Bronchial epithelial cell (primary cell): Measurements from ENCODE around the gene CD177. TPM values are rescaled to one million over a fixed set of nuclear protein-coding genes. Genes with fewer than 3 reads are reported as not detected.

Experiments
- DNase-seq: peaks from one replicate; pipeline ENCODE4 v3.0.0-alpha.2; 2010; ENCODE audit warnings: low read depth
- FAIRE-seq: peaks from 2 replicates; lab custom pipeline; 2011; peaks lifted over from hg19 to GRCh38; lab: Jason Lieb, UNC
- H3K27me3 ChIP-seq: 2 replicates; pipeline ENCODE4 v1.5.1; 2011; ENCODE audit warnings: low read length; ENCODE audit not compliant: control insufficient read depth, insufficient read depth
- H3K36me3 ChIP-seq: 2 replicates; pipeline ENCODE4 v1.5.1; 2011; ENCODE audit warnings: low read length; ENCODE audit not compliant: control insufficient read depth, insufficient read depth
- H3K4me3 ChIP-seq: 2 replicates; pipeline ENCODE4 v1.5.1; 2011; ENCODE audit warnings: mild to moderate bottlenecking, low read depth, low read length, control low read depth
- total RNA-seq: library from RNA; depleted of rRNA; stranded (reverse); fragments of >200 nt; gene quantifications from 2 replicates; pipeline ENCODE4 v1.2.1, GENCODE V29; 2014
- TF ChIP-seq, protein P1 (sequence below): IDR thresholded peaks from 2 replicates; pipeline ENCODE4 v1.5.1; 2011; ENCODE audit warnings: mild to moderate bottlenecking, moderate library complexity, low read length, control low read depth, inconsistent platforms; ENCODE audit not compliant: insufficient read depth, severe bottlenecking

CD177 gene, protein sequence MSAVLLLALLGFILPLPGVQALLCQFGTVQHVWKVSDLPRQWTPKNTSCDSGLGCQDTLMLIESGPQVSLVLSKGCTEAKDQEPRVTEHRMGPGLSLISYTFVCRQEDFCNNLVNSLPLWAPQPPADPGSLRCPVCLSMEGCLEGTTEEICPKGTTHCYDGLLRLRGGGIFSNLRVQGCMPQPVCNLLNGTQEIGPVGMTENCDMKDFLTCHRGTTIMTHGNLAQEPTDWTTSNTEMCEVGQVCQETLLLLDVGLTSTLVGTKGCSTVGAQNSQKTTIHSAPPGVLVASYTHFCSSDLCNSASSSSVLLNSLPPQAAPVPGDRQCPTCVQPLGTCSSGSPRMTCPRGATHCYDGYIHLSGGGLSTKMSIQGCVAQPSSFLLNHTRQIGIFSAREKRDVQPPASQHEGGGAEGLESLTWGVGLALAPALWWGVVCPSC
- 0.26 and 6.3 TPM in 2 replicates for total RNA-seq

DNA sequence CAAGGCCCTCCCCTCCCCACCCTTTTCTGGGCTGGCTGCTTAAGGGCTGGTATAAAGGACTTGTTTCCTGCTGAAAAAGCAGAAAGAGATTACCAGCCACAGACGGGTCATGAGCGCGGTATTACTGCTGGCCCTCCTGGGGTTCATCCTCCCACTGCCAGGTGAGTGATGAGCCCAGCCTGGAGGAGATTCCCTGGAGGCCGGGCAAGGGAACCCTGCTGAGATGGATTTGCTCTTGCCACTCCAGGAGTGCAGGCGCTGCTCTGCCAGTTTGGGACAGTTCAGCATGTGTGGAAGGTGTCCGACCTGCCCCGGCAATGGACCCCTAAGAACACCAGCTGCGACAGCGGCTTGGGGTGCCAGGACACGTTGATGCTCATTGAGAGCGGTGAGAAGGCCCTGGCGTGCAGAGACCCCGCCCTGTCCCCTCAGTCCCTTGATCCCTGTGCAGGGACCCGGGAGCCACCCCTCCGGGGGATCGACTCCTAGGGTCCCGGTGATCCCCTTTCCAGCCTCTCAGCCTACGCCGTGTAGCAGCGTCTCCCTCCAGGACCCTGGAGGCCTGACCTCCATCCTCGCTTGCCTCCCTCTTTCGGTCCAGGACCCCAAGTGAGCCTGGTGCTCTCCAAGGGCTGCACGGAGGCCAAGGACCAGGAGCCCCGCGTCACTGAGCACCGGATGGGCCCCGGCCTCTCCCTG lies at the start of gene CD177:
CD177 (plus strand) TSS at position 81 of the 699 bp plus-strand sequence; CDS start at position 110, 29 bp downstream.
- DNase-seq (no peak), FAIRE-seq (no peak)
- H3K4me3 ChIP-seq: no peak within 1 kb of the TSS
- H3K27me3 ChIP-seq: no peaks in the 10 kb centered on the region
- H3K36me3 ChIP-seq: no peaks in the 10 kb centered on the region
- TF ChIP-seq, protein P1, sequence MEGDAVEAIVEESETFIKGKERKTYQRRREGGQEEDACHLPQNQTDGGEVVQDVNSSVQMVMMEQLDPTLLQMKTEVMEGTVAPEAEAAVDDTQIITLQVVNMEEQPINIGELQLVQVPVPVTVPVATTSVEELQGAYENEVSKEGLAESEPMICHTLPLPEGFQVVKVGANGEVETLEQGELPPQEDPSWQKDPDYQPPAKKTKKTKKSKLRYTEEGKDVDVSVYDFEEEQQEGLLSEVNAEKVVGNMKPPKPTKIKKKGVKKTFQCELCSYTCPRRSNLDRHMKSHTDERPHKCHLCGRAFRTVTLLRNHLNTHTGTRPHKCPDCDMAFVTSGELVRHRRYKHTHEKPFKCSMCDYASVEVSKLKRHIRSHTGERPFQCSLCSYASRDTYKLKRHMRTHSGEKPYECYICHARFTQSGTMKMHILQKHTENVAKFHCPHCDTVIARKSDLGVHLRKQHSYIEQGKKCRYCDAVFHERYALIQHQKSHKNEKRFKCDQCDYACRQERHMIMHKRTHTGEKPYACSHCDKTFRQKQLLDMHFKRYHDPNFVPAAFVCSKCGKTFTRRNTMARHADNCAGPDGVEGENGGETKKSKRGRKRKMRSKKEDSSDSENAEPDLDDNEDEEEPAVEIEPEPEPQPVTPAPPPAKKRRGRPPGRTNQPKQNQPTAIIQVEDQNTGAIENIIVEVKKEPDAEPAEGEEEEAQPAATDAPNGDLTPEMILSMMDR: no peak

DNA sequence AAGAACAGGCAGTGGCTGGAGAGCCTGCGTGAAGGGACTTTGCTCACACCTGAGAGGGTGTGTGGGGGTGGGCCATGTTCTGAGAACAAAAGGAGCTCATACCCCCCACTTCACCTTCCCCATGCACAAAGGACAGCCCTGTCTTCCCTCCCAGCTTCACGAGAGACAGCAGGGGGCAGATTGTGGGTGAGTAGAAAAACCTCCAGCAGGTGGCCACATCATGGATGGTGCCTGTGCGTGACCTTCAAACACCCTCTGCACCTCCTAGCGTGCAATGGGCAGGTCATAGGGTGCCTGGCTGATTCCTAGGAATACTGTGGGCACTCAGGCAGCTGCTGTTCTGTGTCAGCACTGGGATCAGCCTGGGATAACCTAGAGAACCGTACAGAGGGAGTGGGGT lies 47.8 kb upstream of the CD177 start:
- TF ChIP-seq, protein P1: peak; percentile 20
- H3K4me3 ChIP-seq: no peak overlapping the region
- no peak for DNase-seq
- H3K27me3 ChIP-seq: peaks cover 1% of the 10 kb centered on the region
- no peaks in the 10 kb centered on the region for H3K36me3 ChIP-seq
- no peak for FAIRE-seq

DNA sequence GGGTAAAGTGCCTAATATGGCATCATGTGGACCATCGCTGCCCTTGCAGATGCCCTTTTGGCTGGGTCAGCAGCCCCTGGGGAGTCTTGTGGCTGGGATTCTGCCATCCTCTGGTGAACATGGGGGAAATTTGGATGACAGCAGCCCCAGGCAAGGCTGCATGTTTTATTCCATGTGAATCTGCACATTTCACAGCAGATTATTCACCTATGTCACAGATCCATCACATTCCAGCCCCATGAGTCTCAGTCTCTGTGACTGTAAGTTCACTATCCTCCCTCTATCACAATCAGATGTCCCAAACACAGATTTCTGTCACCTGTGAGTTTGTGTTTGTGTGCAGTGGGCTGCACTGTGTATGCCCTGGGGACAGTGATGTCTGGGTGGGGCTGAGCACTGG lies 47.4 kb upstream of the CD177 start:
- no peaks in the 10 kb centered on the region for H3K36me3 ChIP-seq
- FAIRE-seq (peak; percentile 72), DNase-seq (peak; percentile 22)
- peaks cover 1% of the 10 kb centered on the region for H3K27me3 ChIP-seq
- H3K4me3 ChIP-seq: no peak overlapping the region
- TF ChIP-seq, protein P1: no peak

DNA sequence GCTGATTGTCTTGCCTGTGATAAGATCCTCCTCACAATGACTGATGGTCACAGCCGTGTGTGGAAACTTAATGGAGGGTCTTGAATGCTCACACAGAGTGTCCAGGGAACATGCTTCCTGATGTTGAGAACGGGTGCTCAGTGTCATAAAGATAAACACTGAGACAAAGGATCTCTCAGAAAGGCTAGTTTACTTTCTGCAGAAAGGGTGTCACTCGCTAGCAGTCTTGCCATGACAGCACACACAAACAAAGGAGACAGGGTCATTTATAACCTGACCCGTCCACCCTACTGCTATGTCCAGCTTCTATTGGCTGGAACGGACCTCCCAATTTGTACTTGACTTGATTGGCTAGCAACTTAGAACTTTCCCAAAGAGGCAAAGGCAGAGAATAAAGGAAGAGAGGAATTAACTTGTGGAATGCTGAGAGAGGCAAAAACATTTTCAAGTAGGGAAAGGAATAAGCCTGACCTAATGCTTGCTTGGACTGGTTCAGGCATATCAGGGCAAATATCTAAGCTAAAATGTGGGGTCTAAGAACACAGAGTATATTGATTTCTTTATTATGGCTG lies 45.2 kb upstream of the CD177 start:
- FAIRE-seq (no peak), DNase-seq (no peak)
- peaks cover 1% of the 10 kb centered on the region for H3K27me3 ChIP-seq

DNA sequence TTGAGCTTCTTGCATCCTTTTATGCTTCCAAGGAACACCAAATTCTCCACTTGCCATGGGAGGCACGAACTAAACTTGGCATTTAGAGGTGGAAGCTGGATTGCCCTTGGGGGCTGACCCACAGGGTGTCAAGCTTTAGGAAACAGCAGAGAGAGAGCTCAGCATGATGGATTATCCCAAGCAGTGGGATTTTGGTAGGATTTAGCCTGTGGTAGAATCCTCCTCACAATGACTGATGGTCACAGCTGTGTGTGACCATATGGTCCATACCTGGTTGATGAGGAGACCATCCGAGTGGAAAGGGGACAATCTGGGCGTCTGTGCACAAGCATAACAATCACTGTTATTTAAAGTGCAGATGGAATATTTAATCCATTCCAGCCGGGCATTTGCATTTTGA lies 44.0 kb upstream of the CD177 start:
- no peak for DNase-seq
- no peaks in the 10 kb centered on the region for H3K36me3 ChIP-seq

More for the DNA sequence above, 45.2 kb upstream of the CD177 start:
- TF ChIP-seq, protein P1: no peak
- Histone ChIP-seq H3K36me3 (no peaks in the 10 kb centered on the region), H3K4me3 (no peak overlapping the region)

More for the DNA sequence above, 44.0 kb upstream of the CD177 start:
- peaks cover 1% of the 10 kb centered on the region for H3K27me3 ChIP-seq
- peak; percentile 32 for FAIRE-seq
- no peak overlapping the region for H3K4me3 ChIP-seq
- TF ChIP-seq, protein P1: no peak
